GM12878 (cell line): ENCODE data around the gene AGRP. TPM values are rescaled to one million over a fixed set of nuclear protein-coding genes. Genes with fewer than 3 reads are reported as not detected.

Experiments
- ATAC-seq: fragments of 200-7000 bp; cut with Tn5 transposase; 3 replicates; pipeline ENCODE4 v1.9.1; 2020; ENCODE audit warnings: mild to moderate bottlenecking, moderate library complexity
- BruUV-seq: library from RNA; stranded (reverse); fragments of 400-500 nt; replicated peaks from 2 replicates; lab custom pipeline; 2021; lab: Mats Ljungman, UMichigan
- CTCF ChIA-PET: fragments of 300-600 bp; sonication (Branson Sonifier 250); formaldehyde crosslinking; extraction: SDS; loops from one replicate; lab custom pipeline; 2021; ENCODE audit warnings: inconsistent platforms; lab: Yijun Ruan, JAX
- POLR2A ChIA-PET: fragments of 350-600 bp; formaldehyde crosslinking; extraction: SDS; loops from one replicate; lab custom pipeline; 2021; ENCODE audit warnings: inconsistent platforms; lab: Charles Lee
- RAD21 ChIA-PET: fragments of 300-600 bp; sonication (Branson Sonifier 250); formaldehyde crosslinking; loops from one replicate; lab custom pipeline; 2023; ENCODE audit warnings: antibody characterized with exemption; ENCODE audit not compliant: unreplicated experiment; lab: Charles Lee
- SMC1A ChIA-PET: fragments of 300-600 bp; sonication (Branson Sonifier 250); formaldehyde crosslinking; loops from one replicate; lab custom pipeline; 2023; ENCODE audit not compliant: unreplicated experiment, uncharacterized antibody; lab: Charles Lee
- DNase-seq: peaks from one replicate; pipeline ENCODE4 v3.0.0-alpha.2; 2011; ENCODE audit warnings: low read depth, low spot score
- FAIRE-seq: peaks from 3 replicates; lab custom pipeline; 2011; peaks lifted over from hg19 to GRCh38; lab: Jason Lieb, UNC
- H2AFZ ChIP-seq: 2 replicates; pipeline ENCODE4 v1.6.0; 2011; ENCODE audit warnings: low read depth, low read length, control low read depth; ENCODE audit not compliant: control insufficient read depth
- H3K27ac ChIP-seq: 2 replicates; pipeline ENCODE4 v1.5.1; 2011; ENCODE audit warnings: control low read depth; ENCODE audit not compliant: control insufficient read depth, insufficient read depth
- H3K27me3 ChIP-seq, 2 experiments: replicated peaks in 1 of 2; 2 replicates each; pipeline versions ENCODE4 v1.6.0 to v1.6.1; 2011; ENCODE audit warnings: low read length in 1 of 2; ENCODE audit not compliant: control insufficient read depth in 2 of 2, insufficient read depth in 2 of 2
- H3K36me3 ChIP-seq, 2 experiments: 2 replicates each; pipeline ENCODE4 v1.5.1; 2011; ENCODE audit warnings: low read length in 1 of 2; ENCODE audit not compliant: control insufficient read depth in 2 of 2, insufficient read depth in 2 of 2
- H3K4me1 ChIP-seq: 2 replicates; pipeline ENCODE4 v1.6.1; 2011; ENCODE audit warnings: mild to moderate bottlenecking, low read length, moderate library complexity, mixed read lengths; ENCODE audit not compliant: control insufficient read depth, insufficient read depth
- H3K4me2 ChIP-seq: 2 replicates; pipeline ENCODE4 v1.6.0; 2011; ENCODE audit warnings: control low read depth; ENCODE audit not compliant: control insufficient read depth, insufficient read depth
- H3K4me3 ChIP-seq: fragments of 200-600 bp; sonication (generic); 2 replicates; pipeline ENCODE4 v1.5.1; 2016
- H3K79me2 ChIP-seq: 2 replicates; pipeline ENCODE4 v1.6.0; 2011; ENCODE audit warnings: low read length; ENCODE audit not compliant: control insufficient read depth, insufficient read depth
- H3K9ac ChIP-seq: 2 replicates; pipeline ENCODE4 v1.8.0; 2011; ENCODE audit warnings: low read length, control low read depth, mixed read lengths; ENCODE audit not compliant: control insufficient read depth, insufficient read depth
- H3K9me3 ChIP-seq: replicated peaks from 3 replicates; pipeline ENCODE4 v1.5.1; 2011; ENCODE audit warnings: mild to moderate bottlenecking, low read length; ENCODE audit not compliant: control insufficient read depth, insufficient read depth
- H4K20me1 ChIP-seq: 2 replicates; pipeline ENCODE4 v1.6.0; 2011; ENCODE audit not compliant: control insufficient read depth, insufficient read depth
- BCL11A ChIP-seq: IDR thresholded peaks from 2 replicates; pipeline ENCODE4 v1.6.1; 2011; ENCODE audit warnings: low read depth, low read length
- BMI1 ChIP-seq: fragments of 450-650 bp; IDR thresholded peaks from 2 replicates; pipeline ENCODE4 v1.6.1; 2016; ENCODE audit warnings: mild to moderate bottlenecking, moderate library complexity, borderline replicate concordance
- CREM ChIP-seq: IDR thresholded peaks from 2 replicates; pipeline ENCODE4 v1.6.1; 2014; ENCODE audit warnings: antibody characterized with exemption, low read depth
- E2F4 ChIP-seq: IDR thresholded peaks from 2 replicates; pipeline ENCODE4 v1.6.1; 2012; ENCODE audit warnings: low read depth, low read length, improper control_type of control experiment
- E2F8 ChIP-seq: fragments of 450-650 bp; IDR thresholded peaks from 2 replicates; pipeline ENCODE4 v1.6.1; 2018; ENCODE audit warnings: mild to moderate bottlenecking, low read depth, moderate library complexity; ENCODE audit not compliant: partially characterized antibody
- HSF1 ChIP-seq: fragments of 150-350 bp; IDR thresholded peaks from 2 replicates; pipeline ENCODE4 v1.6.1; 2014; ENCODE audit warnings: mild to moderate bottlenecking, low read depth, low read length
- JUND ChIP-seq: IDR thresholded peaks from 2 replicates; pipeline ENCODE4 v1.6.1; 2012; ENCODE audit warnings: low read depth, mild to moderate bottlenecking, low read length, improper control_type of control experiment, moderate library complexity
- KAT2A ChIP-seq: conservative IDR thresholded peaks from 2 replicates; pipeline ENCODE4 v1.6.1; 2011; ENCODE audit warnings: low read depth, low read length; ENCODE audit not compliant: control insufficient read depth
- MLLT1 ChIP-seq: fragments of 450-650 bp; IDR thresholded peaks from 2 replicates; pipeline ENCODE4 v1.6.1; 2016; ENCODE audit warnings: mild to moderate bottlenecking
- PML ChIP-seq: IDR thresholded peaks from 2 replicates; pipeline ENCODE4 v1.6.1; 2012; ENCODE audit warnings: low read length, inconsistent platforms
- POLR2AphosphoS2 ChIP-seq: IDR thresholded peaks from 2 replicates; pipeline ENCODE4 v1.6.1; 2011; ENCODE audit warnings: low read depth, mild to moderate bottlenecking, low read length, improper control_type of control experiment, moderate library complexity
- SREBF1 ChIP-seq: IDR thresholded peaks from 2 replicates; pipeline ENCODE4 v1.6.1; 2012; ENCODE audit warnings: mild to moderate bottlenecking, low read length
- SUPT20H ChIP-seq: IDR thresholded peaks from 2 replicates; pipeline ENCODE4 v1.6.1; 2011; ENCODE audit warnings: low read depth, mild to moderate bottlenecking, low read length, moderate library complexity, borderline replicate concordance; ENCODE audit not compliant: control insufficient read depth
- ZNF217 ChIP-seq: fragments of 450-650 bp; IDR thresholded peaks from 2 replicates; pipeline ENCODE4 v1.6.1; 2017; ENCODE audit warnings: antibody characterized with exemption, mild to moderate bottlenecking
- WGBS: methylation state at CpG from one replicate; pipeline ENCODE4 v1.1.6; 2016; ENCODE audit warnings: low lambda C conversion rate; ENCODE audit not compliant: insufficient replicate concordance, insufficient coverage; ENCODE audit errors: missing lambda C conversion rate; 5-methylcytosine and 5-hydroxymethylcytosine counted together
- in situ Hi-C: fragments of 300-500 bp; cut with MboI; formaldehyde crosslinking; loops from 9 replicates; pipeline ENCODE4 v1.14.3; 2018; ENCODE audit warnings: mixed read lengths
- intact Hi-C: fragments of 100-400 bp; cut with micrococcal nuclease; formaldehyde crosslinking; loops from one replicate; pipeline ENCODE4 v1.14.2; 2022; ENCODE audit not compliant: unreplicated experiment
- polyA plus RNA-seq, 11 experiments: library from polyadenylated mRNA; depleted of rRNA in 4 of 11; unstranded in 6 of 11; stranded (reverse) in 5 of 11; fragments of >200 nt; fragmentation: Nextera tagmentation in 4 of 11; fragmentation: Illumina TruSeq in 1 of 11; extraction: Ambion mirVana in 4 of 11; extraction: Trizol in 1 of 11; gene quantifications; 1 replicate in 1 of 11; 2 replicates in 10 of 11; pipeline versions ENCODE4 v1.2.1 to v1.2.3, GENCODE V29; 2011 to 2016; ENCODE audit warnings: inconsistent platforms in 2 of 11, missing spikeins in 2 of 11, low read depth in 1 of 11
- total RNA-seq, 4 experiments: library from RNA; depleted of rRNA in 3 of 4; stranded (reverse); fragments of >200 nt in 3 of 4; fragmentation: Illumina TruSeq in 1 of 4; extraction: Trizol in 1 of 4; gene quantifications; 2 replicates each; pipeline versions ENCODE4 v1.2.1 to v1.2.3, GENCODE V29; 2013 to 2021

AGRP gene
- total and polyA plus RNA-seq, 10 of the 15 experiments (the other 5 are each of a cell fraction or from before 2014, with no cell fraction given), result 0.16 to 0.75 (median 0.53) TPM; not detected in 6

- no TSS peak for BruUV-seq
- Histone ChIP-seq H3K4me1 (peaks cover 7% of the 10 kb centered on the region), H3K27me3 (no peaks in the 10 kb centered on the region), H3K4me2 (no peak overlapping the region), H3K9ac (no peak overlapping the region), H3K79me2 (peaks cover 18% of the 10 kb centered on the region), H2AFZ (no peak overlapping the region), H3K9me3 (no peaks in the 10 kb centered on the region), H4K20me1 (peaks cover 23% of the 10 kb centered on the region), H3K27ac (no peak overlapping the region), H3K36me3 (peaks cover 4 to 7% of the 10 kb centered on the region in 2 experiments; a peak in 3 of 4 replicates), H3K4me3 (no peak overlapping the region)
- CTCF ChIA-PET, result interaction anchor here (0.9 to 8.0 kb wide), 6 partner anchors 9 to 502 kb away, joined by 3 to 81 read pairs (median 4); no protein-coding TSS in a partner anchor
- no peak for TF ChIP-seq MLLT1
- no peak for TF ChIP-seq ZNF217
- TF ChIP-seq E2F8, result no peak
- TF ChIP-seq BMI1, result no peak
- no peak for TF ChIP-seq KAT2A
- TF ChIP-seq BCL11A, result no peak
- TF ChIP-seq PML, result no peak
- no peak for TF ChIP-seq JUND
- TF ChIP-seq SUPT20H, result no peak
- no peak for TF ChIP-seq E2F4
- TF ChIP-seq POLR2AphosphoS2, result no peak
- no peak for TF ChIP-seq SREBF1
- no peak for TF ChIP-seq CREM
- TF ChIP-seq HSF1, result no peak
- 45% methylated on average over 2 of the region's 2 CpGs for WGBS
- SMC1A ChIA-PET, result interaction anchor here (0.9 to 1.4 kb wide), 4 partner anchors 18 to 45 kb away, joined by 3 to 7 read pairs (median 4); no protein-coding TSS in a partner anchor
- POLR2A ChIA-PET, result interaction anchor here (1.0 kb wide), 1 partner anchor 15 kb away, joined by 3 read pairs; no protein-coding TSS in a partner anchor
- DNase-seq (no peak), FAIRE-seq (no peak), ATAC-seq (no peak)
- in situ Hi-C loops (no loop called here), intact Hi-C loops (no loop called here)
- RAD21 ChIA-PET, result interaction anchor here (2.0 to 3.6 kb wide), 2 partner anchors 17 to 37 kb away, joined by 6 to 31 read pairs; no protein-coding TSS in a partner anchor
Measured at GRCh38 chr16:67464565-67464964, 18.8 kb downstream of the AGRP start.
